Astrocyte (in vitro differentiated cells and primary cell): ENCODE measurements around the gene C1GALT1.
"Not testable (repeated sequence)": the region's sequence is repeated elsewhere in the genome, so short reads cannot be mapped to it uniquely, and the experiment has no call there.

ENCODE experiments used
- EZH2 ChIP-seq: IDR thresholded peaks from 2 replicates; pipeline ENCODE4 v1.6.1; 2012; ENCODE audit warnings: mild to moderate bottlenecking, low read length, inconsistent platforms; ENCODE audit not compliant: insufficient read depth
- TF ChIP-seq, protein P1 (sequence below): IDR thresholded peaks from 2 replicates; pipeline ENCODE4 v1.5.1; 2011; ENCODE audit warnings: low read depth, mild to moderate bottlenecking, inconsistent platforms, low read length, moderate library complexity; ENCODE audit not compliant: insufficient read depth

DNA sequence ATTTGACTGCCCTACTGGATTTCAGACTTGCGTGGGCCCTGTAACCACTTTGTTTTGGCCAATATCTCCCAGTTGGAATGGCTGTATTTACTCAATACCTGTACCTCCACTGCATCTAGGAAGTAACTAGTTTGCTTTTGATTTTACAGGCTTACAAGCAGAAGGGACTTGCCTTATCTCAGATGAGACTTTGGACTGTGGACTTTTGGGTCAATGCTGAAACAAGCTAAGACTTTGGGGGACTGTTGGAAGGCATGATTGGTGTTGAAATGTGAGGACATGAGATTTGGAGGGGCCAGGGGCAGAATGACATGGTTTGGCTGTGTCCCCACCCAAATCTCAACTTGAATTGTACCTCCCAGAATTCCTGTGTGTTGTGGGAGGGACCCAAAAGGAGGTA is 28.0 kb upstream of the C1GALT1 start:
- TF ChIP-seq, protein P1, sequence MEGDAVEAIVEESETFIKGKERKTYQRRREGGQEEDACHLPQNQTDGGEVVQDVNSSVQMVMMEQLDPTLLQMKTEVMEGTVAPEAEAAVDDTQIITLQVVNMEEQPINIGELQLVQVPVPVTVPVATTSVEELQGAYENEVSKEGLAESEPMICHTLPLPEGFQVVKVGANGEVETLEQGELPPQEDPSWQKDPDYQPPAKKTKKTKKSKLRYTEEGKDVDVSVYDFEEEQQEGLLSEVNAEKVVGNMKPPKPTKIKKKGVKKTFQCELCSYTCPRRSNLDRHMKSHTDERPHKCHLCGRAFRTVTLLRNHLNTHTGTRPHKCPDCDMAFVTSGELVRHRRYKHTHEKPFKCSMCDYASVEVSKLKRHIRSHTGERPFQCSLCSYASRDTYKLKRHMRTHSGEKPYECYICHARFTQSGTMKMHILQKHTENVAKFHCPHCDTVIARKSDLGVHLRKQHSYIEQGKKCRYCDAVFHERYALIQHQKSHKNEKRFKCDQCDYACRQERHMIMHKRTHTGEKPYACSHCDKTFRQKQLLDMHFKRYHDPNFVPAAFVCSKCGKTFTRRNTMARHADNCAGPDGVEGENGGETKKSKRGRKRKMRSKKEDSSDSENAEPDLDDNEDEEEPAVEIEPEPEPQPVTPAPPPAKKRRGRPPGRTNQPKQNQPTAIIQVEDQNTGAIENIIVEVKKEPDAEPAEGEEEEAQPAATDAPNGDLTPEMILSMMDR: not testable (repeated sequence)
- not testable (repeated sequence) for TF ChIP-seq EZH2
